Endothelial cell of umbilical vein (primary cell): ENCODE results near the gene HDAC10. TPM values are rescaled to one million over a fixed set of nuclear protein-coding genes. Genes with fewer than 3 reads are reported as not detected.

Experiments used
- BruUV-seq: library from RNA; stranded (reverse); fragments of 400-500 nt; replicated peaks from 2 replicates; lab custom pipeline; 2021; lab: Mats Ljungman, UMichigan
- CTCF ChIA-PET: fragments of 300-600, 350-600 bp; sonication (Branson Sonifier 250); formaldehyde crosslinking; loops from one replicate; lab custom pipeline; 2021; ENCODE audit warnings: antibody characterized with exemption, inconsistent platforms; lab: Charles Lee
- POLR2A ChIA-PET: fragments of 300-600, 350-600 bp; sonication (Branson Sonifier 250); formaldehyde crosslinking; loops from one replicate; lab custom pipeline; 2021; ENCODE audit warnings: antibody characterized with exemption, inconsistent platforms; lab: Charles Lee
- DNase-seq: peaks from one replicate; pipeline ENCODE4 v3.0.0-alpha.2; 2011; ENCODE audit warnings: low read depth, low spot score
- FAIRE-seq: peaks from 2 replicates; lab custom pipeline; 2011; peaks lifted over from hg19 to GRCh38; lab: Jason Lieb, UNC
- H2AFZ ChIP-seq: 2 replicates; pipeline ENCODE4 v1.6.0; 2012; ENCODE audit warnings: low read depth, low read length, control low read depth, inconsistent platforms
- H3K27ac ChIP-seq: 2 replicates; pipeline ENCODE4 v1.5.1; 2011; ENCODE audit warnings: low read depth, mild to moderate bottlenecking, control low read depth, low read length, moderate library complexity; ENCODE audit not compliant: insufficient read depth
- H3K27me3 ChIP-seq, 2 experiments: 2 replicates each; pipeline versions ENCODE4 v1.6.0 to v1.6.1; 2011; ENCODE audit warnings: low read length in 2 of 2, mixed read lengths in 1 of 2; ENCODE audit not compliant: control insufficient read depth in 2 of 2, insufficient read depth in 2 of 2
- H3K36me3 ChIP-seq, 2 experiments: 2 replicates in 1 of 2; 3 replicates in 1 of 2; pipeline ENCODE4 v1.5.1; 2011; ENCODE audit warnings: low read length in 2 of 2, mild to moderate bottlenecking in 1 of 2, moderate library complexity in 1 of 2; ENCODE audit not compliant: control insufficient read depth in 2 of 2, insufficient read depth in 2 of 2; ENCODE audit errors: extremely low read depth in 1 of 2
- H3K4me1 ChIP-seq: 3 replicates; pipeline ENCODE4 v1.5.1; 2011; ENCODE audit warnings: mild to moderate bottlenecking, low read length; ENCODE audit not compliant: control insufficient read depth, insufficient read depth; ENCODE audit errors: extremely low read depth
- H3K4me2 ChIP-seq: 2 replicates; pipeline ENCODE4 v1.6.1; 2011; ENCODE audit warnings: low read length, control low read depth, mixed read lengths; ENCODE audit not compliant: insufficient read depth
- H3K4me3 ChIP-seq, 3 experiments: fragments of 200-600 bp in 1 of 3; sonication (generic), shearing (Covaris generic) in 1 of 3; replicated peaks in 1 of 3; 2 replicates each; pipeline ENCODE4 v1.5.1; 2011 to 2016; ENCODE audit warnings: control low read depth in 3 of 3, low read length in 3 of 3, mild to moderate bottlenecking in 2 of 3, inconsistent platforms in 1 of 3, low read depth in 1 of 3, moderate library complexity in 1 of 3; ENCODE audit not compliant: insufficient read depth in 1 of 3
- H3K79me2 ChIP-seq: 2 replicates; pipeline ENCODE4 v1.6.0; 2012; ENCODE audit warnings: low read length, inconsistent platforms; ENCODE audit not compliant: control insufficient read depth, insufficient read depth
- H3K9ac ChIP-seq: replicated peaks from 2 replicates; pipeline ENCODE3; 2011; ENCODE audit warnings: low read length, control low read depth; ENCODE audit not compliant: insufficient read depth; ENCODE audit errors: extremely low read depth
- H3K9me1 ChIP-seq: replicated peaks from 3 replicates; pipeline ENCODE4 v1.6.0; 2011; ENCODE audit warnings: mild to moderate bottlenecking, low read length; ENCODE audit not compliant: control insufficient read depth, insufficient read depth; ENCODE audit errors: extremely low read depth
- H3K9me3 ChIP-seq: replicated peaks from 2 replicates; pipeline ENCODE4 v1.5.1; 2012; ENCODE audit warnings: low read length, inconsistent platforms; ENCODE audit not compliant: control insufficient read depth, insufficient read depth
- H4K20me1 ChIP-seq: replicated peaks from 2 replicates; pipeline ENCODE3; 2011; ENCODE audit warnings: mild to moderate bottlenecking, low read length; ENCODE audit not compliant: control insufficient read depth, insufficient read depth; ENCODE audit errors: extremely low read depth
- EZH2 ChIP-seq: IDR thresholded peaks from 2 replicates; pipeline ENCODE4 v1.6.1; 2012; ENCODE audit warnings: borderline replicate concordance, low read depth, mild to moderate bottlenecking, moderate library complexity, low read length, inconsistent platforms; ENCODE audit not compliant: severe bottlenecking
- FOS ChIP-seq: IDR thresholded peaks from 2 replicates; pipeline ENCODE4 v1.6.1; 2011; ENCODE audit warnings: mild to moderate bottlenecking, low read length, moderate library complexity, borderline replicate concordance; ENCODE audit not compliant: insufficient read depth
- JUN ChIP-seq: IDR thresholded peaks from 2 replicates; pipeline ENCODE4 v1.6.1; 2011; ENCODE audit warnings: borderline replicate concordance, low read depth; ENCODE audit not compliant: insufficient read length, insufficient read depth
- MAX ChIP-seq: IDR thresholded peaks from 2 replicates; pipeline ENCODE4 v1.6.1; 2011; ENCODE audit not compliant: insufficient read depth, insufficient read length
- MYC ChIP-seq: IDR thresholded peaks from one replicate; pipeline ENCODE4 v1.6.1; 2011; ENCODE audit warnings: mild to moderate bottlenecking, low read depth, low read length
- POLR2AphosphoS5 ChIP-seq: IDR thresholded peaks from 2 replicates; pipeline ENCODE4 v1.6.1; 2012; ENCODE audit warnings: low read depth, mild to moderate bottlenecking, control low read depth, low read length, moderate library complexity; ENCODE audit not compliant: insufficient read depth
- dilution Hi-C: fragments of 300-500 bp; cut with MboI; formaldehyde crosslinking; loops from one replicate; pipeline ENCODE4 v1.15.0; 2019; ENCODE audit warnings: low sequenced_read_pairs; ENCODE audit not compliant: extremely low pct_ligation_motif_present
- intact Hi-C: fragments of 100-400 bp; cut with micrococcal nuclease; formaldehyde crosslinking; loops from one replicate; pipeline ENCODE4 v1.10.0; 2022
- polyA plus RNA-seq, 4 experiments: library from polyadenylated mRNA; depleted of rRNA in 3 of 4; stranded (reverse) in 3 of 4; unstranded in 1 of 4; fragments of >200 nt; gene quantifications; 2 replicates each; pipeline versions ENCODE4 v1.2.1 to v1.2.3, GENCODE V29; 2011 to 2012; ENCODE audit warnings: missing spikeins in 1 of 4
- total RNA-seq: library from RNA; stranded (reverse); gene quantifications from 2 replicates; pipeline ENCODE4 v1.2.3, GENCODE V29; 2021

The HDAC10 gene
- total and polyA plus RNA-seq, 2 donors (not counting 3 experiments of a cell fraction or from before 2014, with no cell fraction given): 32.6 to 47.0 TPM

DNA sequence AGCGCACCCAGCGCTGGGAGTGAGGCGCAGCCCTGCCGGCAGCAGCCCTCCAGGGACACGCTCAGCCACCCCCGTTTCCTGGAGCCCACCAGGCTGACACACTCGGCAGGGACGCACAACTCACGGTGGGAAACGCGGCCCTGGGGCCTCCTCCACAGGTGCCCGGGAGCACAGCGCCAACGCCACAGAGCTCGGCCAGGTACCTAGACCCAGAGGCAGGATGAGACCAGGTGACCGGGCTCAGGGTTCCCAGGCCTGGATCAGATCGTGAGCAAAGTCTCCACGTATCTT is 24.2 kb downstream of the HDAC10 start:
- dilution Hi-C loops: no loop called here
- TF ChIP-seq FOS (no peak), MYC (no peak), POLR2AphosphoS5 (no peak), EZH2 (no peak), MAX (no peak), JUN (no peak)
- H3K9ac ChIP-seq: no peak overlapping the region
- FAIRE-seq: no peak
- H3K27me3 ChIP-seq: no peaks in the 10 kb centered on the region
- no peak overlapping the region for H3K4me2 ChIP-seq
- H2AFZ ChIP-seq: no peak overlapping the region
- H3K9me1 ChIP-seq: no peaks in the 10 kb centered on the region
- ChIA-PET CTCF (interaction anchor here (1.3 kb wide), 1 partner anchor 78 kb away, joined by 4 read pairs; no protein-coding TSS in a partner anchor), POLR2A (interaction anchor here (0.5 kb wide), 1 partner anchor 291 kb away, joined by 7 read pairs; no protein-coding TSS in a partner anchor)
- no peak overlapping the region for H3K4me3 ChIP-seq
- intact Hi-C loops: no loop called here
- no peaks in the 10 kb centered on the region for H3K4me1 ChIP-seq
- peaks cover 0 to 33% of the 10 kb centered on the region in 2 experiments for H3K36me3 ChIP-seq
- H3K79me2 ChIP-seq: no peaks in the 10 kb centered on the region
- BruUV-seq: no TSS peak
- no peak overlapping the region for H3K27ac ChIP-seq
- no peak for DNase-seq
- no peaks in the 10 kb centered on the region for H3K9me3 ChIP-seq
- H4K20me1 ChIP-seq: no peaks in the 10 kb centered on the region
